GM12878 (cell line): ENCODE data around the gene CALHM1. TPM values are rescaled to one million over a fixed set of nuclear protein-coding genes. Genes with fewer than 3 reads are reported as not detected.

Experiments
- BHLHE40 ChIP-seq, 2 experiments: fragments of 450-650 bp in 1 of 2; IDR thresholded peaks; 2 replicates each; pipeline ENCODE4 v1.6.1; 2011 to 2017; ENCODE audit warnings: low read depth in 2 of 2, borderline replicate concordance in 1 of 2, improper control_type of control experiment in 1 of 2, low read length in 1 of 2, mild to moderate bottlenecking in 1 of 2
- BMI1 ChIP-seq: fragments of 450-650 bp; IDR thresholded peaks from 2 replicates; pipeline ENCODE4 v1.6.1; 2016; ENCODE audit warnings: mild to moderate bottlenecking, moderate library complexity, borderline replicate concordance
- EP300 ChIP-seq, 2 experiments: fragments of 150-350 bp in 1 of 2; IDR thresholded peaks; 2 replicates each; pipeline ENCODE4 v1.6.1; 2011 to 2012; ENCODE audit warnings: low read depth in 2 of 2, low read length in 2 of 2, borderline replicate concordance in 1 of 2, improper control_type of control experiment in 1 of 2, inconsistent platforms in 1 of 2; ENCODE audit not compliant: control insufficient read depth in 1 of 2
- HDAC6 ChIP-seq: fragments of 200-600 bp; sonication (generic); IDR thresholded peaks from one replicate; pipeline ENCODE4 v1.8.0; 2017; ENCODE audit warnings: antibody characterized with exemption; ENCODE audit not compliant: unreplicated experiment
- HDGF ChIP-seq: fragments of 450-650 bp; IDR thresholded peaks from 2 replicates; pipeline ENCODE4 v1.6.1; 2016; ENCODE audit warnings: antibody characterized with exemption
- IKZF2 ChIP-seq, 2 experiments: fragments of 450-650 bp; IDR thresholded peaks; 2 replicates each; pipeline ENCODE4 v1.6.1; 2017; ENCODE audit warnings: mild to moderate bottlenecking in 2 of 2, moderate library complexity in 2 of 2
- MTA2 ChIP-seq: fragments of 450-650 bp; IDR thresholded peaks from 2 replicates; pipeline ENCODE4 v1.6.1; 2016; ENCODE audit warnings: low read depth, mild to moderate bottlenecking, moderate library complexity
- MXI1 ChIP-seq: fragments of 150-350 bp; IDR thresholded peaks from 2 replicates; pipeline ENCODE4 v1.6.1; 2011; ENCODE audit warnings: low read depth, mild to moderate bottlenecking, inconsistent platforms, low read length, improper control_type of control experiment
- NFIC ChIP-seq: IDR thresholded peaks from 2 replicates; pipeline ENCODE4 v1.6.1; 2012; ENCODE audit warnings: low read depth, mild to moderate bottlenecking, inconsistent platforms, low read length, moderate library complexity
- SIX5 ChIP-seq: IDR thresholded peaks from 2 replicates; pipeline ENCODE4 v1.6.1; 2011; ENCODE audit warnings: mild to moderate bottlenecking, low read depth, low read length, moderate library complexity; ENCODE audit not compliant: severe bottlenecking
- ZNF384 ChIP-seq: IDR thresholded peaks from 2 replicates; pipeline ENCODE4 v1.6.1; 2012; ENCODE audit warnings: low read depth, mild to moderate bottlenecking, low read length, improper control_type of control experiment, borderline replicate concordance
- ZNF622 ChIP-seq: fragments of 450-650 bp; IDR thresholded peaks from 2 replicates; pipeline ENCODE4 v1.6.1; 2017; ENCODE audit warnings: mild to moderate bottlenecking, inconsistent platforms
- polyA plus RNA-seq, 11 experiments: library from polyadenylated mRNA; depleted of rRNA in 4 of 11; unstranded in 6 of 11; stranded (reverse) in 5 of 11; fragments of >200 nt; fragmentation: Nextera tagmentation in 4 of 11; fragmentation: Illumina TruSeq in 1 of 11; extraction: Ambion mirVana in 4 of 11; extraction: Trizol in 1 of 11; gene quantifications; 1 replicate in 1 of 11; 2 replicates in 10 of 11; pipeline versions ENCODE4 v1.2.1 to v1.2.3, GENCODE V29; 2011 to 2016; ENCODE audit warnings: inconsistent platforms in 2 of 11, missing spikeins in 2 of 11, low read depth in 1 of 11
- total RNA-seq, 4 experiments: library from RNA; depleted of rRNA in 3 of 4; stranded (reverse); fragments of >200 nt in 3 of 4; fragmentation: Illumina TruSeq in 1 of 4; extraction: Trizol in 1 of 4; gene quantifications; 2 replicates each; pipeline versions ENCODE4 v1.2.1 to v1.2.3, GENCODE V29; 2013 to 2021
- TF ChIP-seq, protein P1 (sequence below): fragments of 450-650 bp; IDR thresholded peaks from 2 replicates; pipeline ENCODE4 v1.6.1; 2017; ENCODE audit warnings: low read depth, mild to moderate bottlenecking, moderate library complexity
- TF ChIP-seq, protein P2 (sequence below): IDR thresholded peaks from 2 replicates; pipeline ENCODE4 v1.6.1; 2012; ENCODE audit warnings: improper control_type of control experiment, low read depth, low read length; ENCODE audit not compliant: insufficient replicate concordance
- TF ChIP-seq, protein P3 (sequence below): IDR thresholded peaks from 2 replicates; pipeline ENCODE4 v1.6.1; 2012; ENCODE audit warnings: low read depth, low read length, improper control_type of control experiment
- TF ChIP-seq, protein P4 (sequence below): IDR thresholded peaks from 2 replicates; pipeline ENCODE4 v1.6.1; 2011; ENCODE audit warnings: borderline replicate concordance, low read depth, mild to moderate bottlenecking, moderate library complexity, low read length; ENCODE audit not compliant: insufficient read depth, poor library complexity, severe bottlenecking
- TF ChIP-seq, protein P5 (sequence below): IDR thresholded peaks from 2 replicates; pipeline ENCODE4 v1.6.1; 2011; ENCODE audit warnings: low read depth, low read length, improper control_type of control experiment, borderline replicate concordance
- TF ChIP-seq, protein P6 (sequence below): fragments of 450-650 bp; IDR thresholded peaks from 2 replicates; pipeline ENCODE4 v1.6.1; 2014; ENCODE audit warnings: mild to moderate bottlenecking

Gene CALHM1
- total and polyA plus RNA-seq, 10 of the 15 experiments (the other 5 are each of a cell fraction or from before 2014, with no cell fraction given) = 0.05 to 1.7 (median 0.17) TPM

DNA sequence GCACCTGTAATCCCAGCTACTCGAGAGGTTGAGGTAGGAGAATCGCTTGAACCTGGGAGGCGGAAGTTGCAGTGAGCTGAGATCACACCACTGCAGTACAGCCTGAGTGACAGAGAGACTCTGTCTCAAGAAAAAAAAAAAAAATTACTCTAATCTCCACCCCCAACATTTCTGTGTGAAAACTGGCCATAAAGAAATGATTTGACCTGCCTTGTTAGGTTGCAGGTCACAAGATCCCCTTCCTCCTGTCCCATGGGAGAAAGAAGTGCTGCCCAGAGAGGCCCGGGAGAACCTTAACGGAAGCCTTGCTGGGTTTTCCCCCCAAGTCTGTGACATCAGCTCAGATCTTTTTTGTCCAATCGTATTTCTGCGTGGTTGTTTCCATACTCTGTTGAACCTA, 8.7 kb upstream of the CALHM1 start (continued):
- no peak for TF ChIP-seq BMI1
- peak in 1 of 2 experiments; percentile 11; a peak in 1 of 4 replicates for TF ChIP-seq BHLHE40 (IDR thresholded peaks at IDR 0.05; ENCODE audit: borderline replicate concordance in 1 of 2, low read depth in 2 of 2, low read length in 1 of 2)
- TF ChIP-seq HDGF = no peak
- TF ChIP-seq MTA2 = peak; percentile 46
- TF ChIP-seq, protein P1, sequence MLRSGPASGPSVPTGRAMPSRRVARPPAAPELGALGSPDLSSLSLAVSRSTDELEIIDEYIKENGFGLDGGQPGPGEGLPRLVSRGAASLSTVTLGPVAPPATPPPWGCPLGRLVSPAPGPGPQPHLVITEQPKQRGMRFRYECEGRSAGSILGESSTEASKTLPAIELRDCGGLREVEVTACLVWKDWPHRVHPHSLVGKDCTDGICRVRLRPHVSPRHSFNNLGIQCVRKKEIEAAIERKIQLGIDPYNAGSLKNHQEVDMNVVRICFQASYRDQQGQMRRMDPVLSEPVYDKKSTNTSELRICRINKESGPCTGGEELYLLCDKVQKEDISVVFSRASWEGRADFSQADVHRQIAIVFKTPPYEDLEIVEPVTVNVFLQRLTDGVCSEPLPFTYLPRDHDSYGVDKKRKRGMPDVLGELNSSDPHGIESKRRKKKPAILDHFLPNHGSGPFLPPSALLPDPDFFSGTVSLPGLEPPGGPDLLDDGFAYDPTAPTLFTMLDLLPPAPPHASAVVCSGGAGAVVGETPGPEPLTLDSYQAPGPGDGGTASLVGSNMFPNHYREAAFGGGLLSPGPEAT = peak; percentile 94
- TF ChIP-seq, protein P2, sequence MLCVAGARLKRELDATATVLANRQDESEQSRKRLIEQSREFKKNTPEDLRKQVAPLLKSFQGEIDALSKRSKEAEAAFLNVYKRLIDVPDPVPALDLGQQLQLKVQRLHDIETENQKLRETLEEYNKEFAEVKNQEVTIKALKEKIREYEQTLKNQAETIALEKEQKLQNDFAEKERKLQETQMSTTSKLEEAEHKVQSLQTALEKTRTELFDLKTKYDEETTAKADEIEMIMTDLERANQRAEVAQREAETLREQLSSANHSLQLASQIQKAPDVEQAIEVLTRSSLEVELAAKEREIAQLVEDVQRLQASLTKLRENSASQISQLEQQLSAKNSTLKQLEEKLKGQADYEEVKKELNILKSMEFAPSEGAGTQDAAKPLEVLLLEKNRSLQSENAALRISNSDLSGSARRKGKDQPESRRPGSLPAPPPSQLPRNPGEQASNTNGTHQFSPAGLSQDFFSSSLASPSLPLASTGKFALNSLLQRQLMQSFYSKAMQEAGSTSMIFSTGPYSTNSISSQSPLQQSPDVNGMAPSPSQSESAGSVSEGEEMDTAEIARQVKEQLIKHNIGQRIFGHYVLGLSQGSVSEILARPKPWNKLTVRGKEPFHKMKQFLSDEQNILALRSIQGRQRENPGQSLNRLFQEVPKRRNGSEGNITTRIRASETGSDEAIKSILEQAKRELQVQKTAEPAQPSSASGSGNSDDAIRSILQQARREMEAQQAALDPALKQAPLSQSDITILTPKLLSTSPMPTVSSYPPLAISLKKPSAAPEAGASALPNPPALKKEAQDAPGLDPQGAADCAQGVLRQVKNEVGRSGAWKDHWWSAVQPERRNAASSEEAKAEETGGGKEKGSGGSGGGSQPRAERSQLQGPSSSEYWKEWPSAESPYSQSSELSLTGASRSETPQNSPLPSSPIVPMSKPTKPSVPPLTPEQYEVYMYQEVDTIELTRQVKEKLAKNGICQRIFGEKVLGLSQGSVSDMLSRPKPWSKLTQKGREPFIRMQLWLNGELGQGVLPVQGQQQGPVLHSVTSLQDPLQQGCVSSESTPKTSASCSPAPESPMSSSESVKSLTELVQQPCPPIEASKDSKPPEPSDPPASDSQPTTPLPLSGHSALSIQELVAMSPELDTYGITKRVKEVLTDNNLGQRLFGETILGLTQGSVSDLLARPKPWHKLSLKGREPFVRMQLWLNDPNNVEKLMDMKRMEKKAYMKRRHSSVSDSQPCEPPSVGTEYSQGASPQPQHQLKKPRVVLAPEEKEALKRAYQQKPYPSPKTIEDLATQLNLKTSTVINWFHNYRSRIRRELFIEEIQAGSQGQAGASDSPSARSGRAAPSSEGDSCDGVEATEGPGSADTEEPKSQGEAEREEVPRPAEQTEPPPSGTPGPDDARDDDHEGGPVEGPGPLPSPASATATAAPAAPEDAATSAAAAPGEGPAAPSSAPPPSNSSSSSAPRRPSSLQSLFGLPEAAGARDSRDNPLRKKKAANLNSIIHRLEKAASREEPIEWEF = no peak
- no peak for TF ChIP-seq SIX5
- peak; percentile 87 to 89 for TF ChIP-seq IKZF2 (IDR thresholded peaks at IDR 0.05)
- TF ChIP-seq MXI1 = no peak
- TF ChIP-seq, protein P3, sequence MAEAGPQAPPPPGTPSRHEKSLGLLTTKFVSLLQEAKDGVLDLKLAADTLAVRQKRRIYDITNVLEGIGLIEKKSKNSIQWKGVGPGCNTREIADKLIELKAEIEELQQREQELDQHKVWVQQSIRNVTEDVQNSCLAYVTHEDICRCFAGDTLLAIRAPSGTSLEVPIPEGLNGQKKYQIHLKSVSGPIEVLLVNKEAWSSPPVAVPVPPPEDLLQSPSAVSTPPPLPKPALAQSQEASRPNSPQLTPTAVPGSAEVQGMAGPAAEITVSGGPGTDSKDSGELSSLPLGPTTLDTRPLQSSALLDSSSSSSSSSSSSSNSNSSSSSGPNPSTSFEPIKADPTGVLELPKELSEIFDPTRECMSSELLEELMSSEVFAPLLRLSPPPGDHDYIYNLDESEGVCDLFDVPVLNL = no peak
- TF ChIP-seq ZNF384 = peak; percentile 82
- TF ChIP-seq ZNF622 = no peak
- TF ChIP-seq, protein P4, sequence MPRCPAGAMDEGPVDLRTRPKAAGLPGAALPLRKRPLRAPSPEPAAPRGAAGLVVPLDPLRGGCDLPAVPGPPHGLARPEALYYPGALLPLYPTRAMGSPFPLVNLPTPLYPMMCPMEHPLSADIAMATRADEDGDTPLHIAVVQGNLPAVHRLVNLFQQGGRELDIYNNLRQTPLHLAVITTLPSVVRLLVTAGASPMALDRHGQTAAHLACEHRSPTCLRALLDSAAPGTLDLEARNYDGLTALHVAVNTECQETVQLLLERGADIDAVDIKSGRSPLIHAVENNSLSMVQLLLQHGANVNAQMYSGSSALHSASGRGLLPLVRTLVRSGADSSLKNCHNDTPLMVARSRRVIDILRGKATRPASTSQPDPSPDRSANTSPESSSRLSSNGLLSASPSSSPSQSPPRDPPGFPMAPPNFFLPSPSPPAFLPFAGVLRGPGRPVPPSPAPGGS = peak; percentile 37
- peak; percentile 72 for TF ChIP-seq NFIC
- TF ChIP-seq EP300 (IDR thresholded peaks at IDR 0.05; ENCODE audit: borderline replicate concordance in 1 of 2, control insufficient read depth in 1 of 2, low read depth in 2 of 2, low read length in 2 of 2) = 0 out of 4 replicates have a peak, but pooled peaks of 1 of the 2 experiments have one; percentile 14
- TF ChIP-seq, protein P5, sequence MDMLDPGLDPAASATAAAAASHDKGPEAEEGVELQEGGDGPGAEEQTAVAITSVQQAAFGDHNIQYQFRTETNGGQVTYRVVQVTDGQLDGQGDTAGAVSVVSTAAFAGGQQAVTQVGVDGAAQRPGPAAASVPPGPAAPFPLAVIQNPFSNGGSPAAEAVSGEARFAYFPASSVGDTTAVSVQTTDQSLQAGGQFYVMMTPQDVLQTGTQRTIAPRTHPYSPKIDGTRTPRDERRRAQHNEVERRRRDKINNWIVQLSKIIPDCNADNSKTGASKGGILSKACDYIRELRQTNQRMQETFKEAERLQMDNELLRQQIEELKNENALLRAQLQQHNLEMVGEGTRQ = no peak
- TF ChIP-seq, protein P6, sequence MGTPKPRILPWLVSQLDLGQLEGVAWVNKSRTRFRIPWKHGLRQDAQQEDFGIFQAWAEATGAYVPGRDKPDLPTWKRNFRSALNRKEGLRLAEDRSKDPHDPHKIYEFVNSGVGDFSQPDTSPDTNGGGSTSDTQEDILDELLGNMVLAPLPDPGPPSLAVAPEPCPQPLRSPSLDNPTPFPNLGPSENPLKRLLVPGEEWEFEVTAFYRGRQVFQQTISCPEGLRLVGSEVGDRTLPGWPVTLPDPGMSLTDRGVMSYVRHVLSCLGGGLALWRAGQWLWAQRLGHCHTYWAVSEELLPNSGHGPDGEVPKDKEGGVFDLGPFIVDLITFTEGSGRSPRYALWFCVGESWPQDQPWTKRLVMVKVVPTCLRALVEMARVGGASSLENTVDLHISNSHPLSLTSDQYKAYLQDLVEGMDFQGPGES = no peak
- TF ChIP-seq HDAC6 = no peak
